GM21737 (cell line): Measurements from ENCODE around the gene MAGI2.

Experiments
- ATAC-seq: cut with Tn5 transposase; IDR thresholded peaks from one replicate; pipeline ENCODE4 v1.9.1; 2021; ENCODE audit warnings: mild to moderate bottlenecking, moderate library complexity; ENCODE audit not compliant: unreplicated experiment

The MAGI2 gene

DNA sequence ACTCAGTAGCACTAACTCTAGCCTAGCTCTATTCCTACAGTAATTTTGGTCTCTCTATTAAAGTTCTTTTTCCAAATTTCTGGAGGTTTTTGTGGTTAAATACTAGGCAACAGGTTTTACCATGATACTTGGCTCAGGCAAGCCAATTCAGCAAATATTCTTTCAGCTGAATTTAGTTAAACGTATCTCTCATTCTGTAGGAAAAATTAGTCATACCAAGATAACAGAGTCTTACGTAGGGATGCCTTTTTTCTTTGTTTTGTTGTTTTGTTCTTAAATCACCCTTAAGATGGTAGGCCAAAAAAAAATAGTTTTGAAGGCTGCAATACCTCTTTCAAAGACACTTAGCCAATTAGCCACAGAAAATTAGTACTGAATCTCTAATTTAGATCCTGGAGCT, 180.5 kb downstream of the MAGI2 start:
- no peak for ATAC-seq

DNA sequence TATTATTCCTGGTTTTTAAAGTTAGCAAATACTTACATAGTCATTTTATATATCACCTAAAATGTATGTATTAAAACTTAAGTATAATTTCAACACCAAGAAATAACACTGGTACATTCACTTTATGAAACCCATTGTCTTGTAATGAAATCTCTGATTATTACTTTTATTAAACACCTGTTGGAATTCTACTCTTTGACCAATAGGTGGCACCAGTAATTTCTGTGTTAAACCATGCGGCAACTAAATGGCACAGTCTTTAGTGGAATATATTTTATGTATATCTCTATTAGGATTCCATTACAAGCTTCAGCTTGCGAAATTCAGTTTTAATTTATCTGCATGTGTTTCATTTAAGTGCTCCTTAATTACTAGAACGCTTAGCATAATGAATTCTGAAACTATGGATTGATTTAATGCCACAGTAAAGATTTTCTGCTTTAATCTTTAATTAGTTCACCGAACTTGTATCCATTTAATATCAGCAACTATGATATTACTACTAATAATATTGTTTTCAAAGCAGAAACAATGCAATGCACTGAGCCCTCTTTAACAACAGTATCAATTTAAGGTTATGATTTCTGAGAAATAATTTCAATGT, 181.3 kb downstream of the MAGI2 start:
- peak; percentile 57 for ATAC-seq

DNA sequence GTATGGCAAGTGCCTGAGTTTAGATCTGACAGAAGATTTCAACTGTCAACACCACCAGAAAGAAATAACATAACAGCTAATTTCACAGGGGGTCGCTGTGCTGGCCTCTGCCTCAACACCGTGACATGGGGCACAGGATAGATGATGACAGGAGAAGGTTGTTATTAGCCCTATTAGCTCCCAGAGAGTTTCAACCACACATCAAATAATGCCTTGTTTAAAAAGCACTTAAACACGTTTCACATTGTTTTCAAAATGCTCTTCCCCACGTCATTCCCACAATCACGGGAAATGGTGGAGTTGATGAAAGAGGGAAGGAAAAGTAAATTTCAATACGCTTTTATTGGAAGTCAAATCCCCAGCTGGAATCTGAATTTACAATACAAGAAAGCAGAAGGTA, 184.7 kb downstream of the MAGI2 start:
- no peak for ATAC-seq

DNA sequence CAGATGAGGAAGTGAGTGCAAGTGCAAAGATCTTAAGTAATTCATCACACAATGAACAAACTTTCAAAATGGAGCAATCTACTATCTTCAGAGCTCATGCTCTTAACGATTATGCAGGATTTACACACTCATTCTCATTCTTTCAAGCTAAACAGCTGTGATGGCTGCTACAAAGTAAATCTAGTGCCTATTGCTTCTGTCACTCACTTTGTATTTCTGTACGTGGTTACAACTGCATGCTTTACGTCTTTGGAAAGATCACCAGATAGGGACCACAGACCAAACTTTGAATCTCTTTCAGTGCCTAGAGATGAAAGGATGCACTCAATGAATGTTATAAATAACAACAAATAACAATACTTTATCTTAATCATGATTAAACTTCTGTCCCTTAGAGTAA, 194.6 kb downstream of the MAGI2 start:
- no peak for ATAC-seq

DNA sequence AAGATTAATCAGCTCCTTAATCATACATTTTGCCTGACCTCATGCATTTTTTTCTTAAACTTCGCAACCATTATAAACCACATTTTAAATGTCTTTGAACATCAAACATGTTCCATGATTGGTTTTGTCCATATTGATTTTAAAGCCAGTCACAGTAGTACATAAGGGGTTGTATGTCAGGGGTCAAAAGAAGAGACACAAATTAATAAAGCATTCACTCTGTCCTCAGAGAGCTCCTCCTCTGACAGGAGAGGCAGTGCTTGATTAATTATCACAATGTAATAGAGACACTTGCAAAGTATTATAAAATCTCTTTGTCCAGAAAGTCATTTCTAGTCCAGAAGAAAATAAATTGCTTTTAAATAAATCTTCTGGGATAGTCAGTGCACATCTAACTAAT, 195.5 kb downstream of the MAGI2 start:
- ATAC-seq: no peak

DNA sequence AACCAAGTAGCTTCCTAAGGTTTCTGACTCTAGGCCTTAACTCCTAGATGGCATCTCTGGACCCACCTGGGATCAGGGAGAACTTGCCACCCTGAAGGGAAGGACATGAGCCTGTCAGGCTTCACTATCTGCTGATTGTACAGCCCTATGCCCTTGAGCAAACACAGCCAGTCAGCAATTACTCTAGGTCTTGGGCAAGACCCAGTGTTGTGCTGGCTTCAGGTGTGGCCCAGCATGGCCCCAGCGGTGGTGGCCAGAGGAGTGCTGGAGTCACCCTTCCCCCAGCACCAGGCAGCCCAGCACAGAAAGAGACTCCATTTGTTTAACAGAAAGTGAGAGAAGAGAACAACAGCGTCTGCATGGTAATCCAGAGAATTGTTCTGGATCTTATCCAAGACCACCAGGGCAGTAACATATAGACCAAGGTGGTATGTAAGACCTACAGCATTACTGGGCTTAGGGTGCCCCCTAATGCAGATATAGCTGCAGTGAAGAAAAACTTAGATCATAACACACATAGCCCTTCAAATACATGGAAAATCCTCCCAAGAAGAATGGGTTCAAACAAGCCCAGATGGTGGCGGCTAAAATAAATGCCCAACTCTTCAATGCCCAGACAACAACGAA, 207.7 kb downstream of the MAGI2 start:
- no peak for ATAC-seq

DNA sequence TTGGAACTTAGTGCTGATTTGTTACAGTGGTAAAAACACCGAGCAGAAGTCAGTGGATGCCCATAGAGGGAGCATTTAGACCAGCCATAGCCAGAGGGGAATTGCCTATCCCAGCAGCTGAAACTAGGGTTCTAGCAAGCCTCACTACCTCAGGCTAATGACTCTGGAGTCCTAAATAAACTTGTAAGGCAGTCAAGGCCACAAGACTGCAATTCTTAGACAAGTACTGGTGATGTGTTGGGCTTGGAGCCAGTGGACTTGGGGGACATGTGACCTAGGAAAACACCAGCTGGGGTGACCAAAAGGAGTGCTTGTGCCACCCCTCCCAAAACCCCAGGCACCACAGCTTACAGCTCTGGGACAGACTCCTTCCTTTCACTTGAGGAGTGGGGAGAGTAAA, 209.0 kb downstream of the MAGI2 start:
- no peak for ATAC-seq

DNA sequence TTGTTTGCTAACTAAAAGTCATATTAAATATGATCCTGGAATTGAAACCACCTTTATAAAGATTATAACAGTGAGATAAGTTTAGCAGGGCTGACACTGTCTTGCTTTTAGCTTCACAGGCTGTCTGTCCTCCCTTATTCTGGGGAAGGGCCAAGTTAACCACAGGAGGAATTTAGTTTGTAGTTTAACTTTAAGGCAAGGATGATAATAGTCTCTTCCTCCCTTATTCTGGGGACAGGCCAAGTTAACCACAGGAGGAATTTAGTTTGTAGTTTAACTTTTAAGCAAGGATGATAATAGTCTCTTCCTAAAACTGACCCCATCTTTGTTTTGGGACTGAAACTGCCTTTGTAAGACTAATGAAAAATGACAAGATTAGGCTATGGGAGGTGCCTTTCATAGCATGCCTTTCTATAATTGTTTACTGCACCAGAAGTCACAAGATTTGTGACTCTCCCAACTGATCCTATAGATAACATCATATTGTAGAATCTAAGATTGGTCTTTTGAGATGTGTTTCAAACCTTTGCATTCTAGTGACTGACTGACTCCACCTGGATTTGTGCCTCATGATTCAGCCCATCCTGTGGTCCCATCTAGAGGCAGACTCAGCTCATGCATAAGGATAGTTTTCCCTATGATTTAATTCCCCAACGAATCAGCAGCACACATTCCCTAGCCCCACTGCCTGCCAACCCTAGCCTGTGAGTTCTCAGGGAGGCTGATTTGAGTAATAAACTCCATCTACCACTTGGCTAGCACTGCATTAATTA, 212.0 kb downstream of the MAGI2 start:
- no peak for ATAC-seq

DNA sequence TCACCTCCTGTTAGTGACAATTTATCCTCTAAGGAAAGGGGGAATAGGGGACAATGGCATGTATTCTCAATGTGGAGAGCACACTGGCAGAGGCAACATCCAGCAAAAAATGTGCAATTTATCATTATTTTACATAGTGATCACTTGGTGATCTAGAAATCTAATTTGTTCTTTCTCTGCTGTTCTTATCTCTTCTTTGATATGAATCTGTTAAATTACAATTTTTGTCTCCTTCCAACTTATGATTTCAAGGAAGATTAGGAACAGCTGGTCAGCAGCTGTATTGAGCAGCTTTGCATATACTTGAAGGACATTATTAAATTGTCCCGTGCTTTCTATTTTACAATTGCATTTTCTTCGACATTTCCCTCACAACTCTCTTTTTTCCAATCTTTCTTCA, 213.1 kb downstream of the MAGI2 start:
- ATAC-seq: no peak

DNA sequence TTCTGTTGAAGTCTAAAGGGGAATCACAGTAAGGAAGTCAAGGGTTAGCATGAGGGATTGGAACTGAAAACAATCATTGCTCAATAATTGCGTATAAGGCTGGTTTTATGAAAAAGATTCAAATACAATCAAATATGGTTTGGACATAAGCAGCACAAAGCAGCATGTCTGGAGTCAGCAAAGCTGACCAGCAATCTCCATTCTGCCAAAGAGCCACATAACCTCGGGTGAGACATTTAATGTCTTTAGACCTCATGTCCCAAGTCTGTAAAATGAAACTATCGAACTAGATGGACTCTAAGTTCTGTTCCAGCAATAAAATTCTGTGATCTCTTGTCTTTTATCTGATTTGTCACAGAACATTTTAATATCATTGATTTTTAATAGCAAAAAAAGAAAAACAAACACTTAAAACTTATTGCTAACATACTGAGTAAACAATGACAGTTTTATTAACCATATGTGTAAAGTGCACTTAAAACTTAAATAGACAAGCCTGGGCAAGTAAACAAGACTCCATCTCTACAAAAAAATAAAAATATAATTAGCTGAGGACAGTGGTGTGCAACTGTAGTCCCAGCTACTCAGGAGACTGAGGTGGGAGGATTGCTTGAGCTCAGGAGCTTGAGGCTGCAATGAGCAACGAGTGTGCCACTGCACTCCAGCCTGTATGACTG, 217.0 kb downstream of the MAGI2 start:
- no peak for ATAC-seq

DNA sequence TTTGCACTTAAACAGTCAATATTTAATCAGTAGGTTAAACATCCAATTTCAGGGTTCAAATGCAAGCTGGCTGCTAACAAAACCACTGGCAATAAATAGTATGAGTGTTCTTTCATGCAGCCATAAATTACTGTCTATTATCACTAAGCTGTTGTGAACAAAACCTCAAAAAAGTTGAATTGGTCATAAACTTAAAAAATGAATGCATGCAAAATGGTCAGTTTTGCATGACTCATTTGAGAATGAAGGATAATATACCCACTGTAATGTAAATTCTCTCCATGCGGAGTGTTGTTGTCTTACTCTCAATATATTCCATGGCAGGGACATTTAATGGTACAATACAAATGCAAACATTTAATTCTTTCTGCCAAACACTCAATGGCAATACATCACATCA, 226.4 kb downstream of the MAGI2 start:
- ATAC-seq: no peak

DNA sequence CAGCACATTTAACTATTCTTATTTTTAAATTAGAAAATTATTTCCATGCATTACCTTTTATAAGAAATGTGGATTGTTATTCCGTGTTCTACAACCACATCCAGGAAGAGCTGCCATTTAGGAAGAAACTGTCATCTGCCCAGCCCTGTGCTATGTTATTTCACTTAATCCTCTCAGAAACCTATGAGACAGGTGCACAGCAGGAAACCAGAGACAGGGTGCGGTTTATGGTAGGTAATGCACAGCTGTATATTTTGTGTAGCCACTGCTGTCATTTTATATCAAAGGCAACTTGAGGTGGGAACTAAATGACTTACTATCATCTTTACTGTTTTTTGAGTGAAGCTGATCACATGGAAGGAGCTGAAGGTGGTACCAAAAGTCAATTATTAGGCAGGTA, 232.3 kb downstream of the MAGI2 start:
- no peak for ATAC-seq

DNA sequence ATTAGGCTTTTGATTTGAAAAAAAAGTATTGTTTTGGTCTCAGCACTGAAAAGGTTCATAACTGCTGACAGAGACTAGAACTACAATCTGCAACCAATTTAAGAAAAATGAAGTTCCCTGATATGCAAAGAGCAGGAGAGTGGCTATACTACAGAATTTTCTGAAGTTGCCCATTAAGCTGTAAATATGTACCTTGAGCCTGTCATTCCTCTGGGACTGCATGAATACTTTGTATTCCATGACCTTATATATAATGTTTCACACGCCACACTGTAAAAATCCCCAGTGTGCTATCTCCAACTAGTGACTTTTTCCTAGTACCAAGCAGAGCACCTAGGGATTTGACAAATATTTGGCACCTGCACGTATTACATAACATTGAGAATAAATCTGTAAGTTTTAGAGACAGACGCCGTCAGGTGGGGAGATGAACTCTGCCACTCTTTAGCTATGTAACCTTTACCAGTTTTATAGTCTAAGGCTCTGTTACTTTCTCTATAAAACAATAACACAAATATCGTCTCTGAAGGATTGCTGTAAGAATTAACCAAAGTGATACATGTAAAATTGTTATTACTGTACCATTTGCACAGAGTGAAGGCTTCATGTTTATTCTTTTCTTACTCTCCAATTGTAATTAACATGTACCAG, 235.4 kb downstream of the MAGI2 start:
- no peak for ATAC-seq

DNA sequence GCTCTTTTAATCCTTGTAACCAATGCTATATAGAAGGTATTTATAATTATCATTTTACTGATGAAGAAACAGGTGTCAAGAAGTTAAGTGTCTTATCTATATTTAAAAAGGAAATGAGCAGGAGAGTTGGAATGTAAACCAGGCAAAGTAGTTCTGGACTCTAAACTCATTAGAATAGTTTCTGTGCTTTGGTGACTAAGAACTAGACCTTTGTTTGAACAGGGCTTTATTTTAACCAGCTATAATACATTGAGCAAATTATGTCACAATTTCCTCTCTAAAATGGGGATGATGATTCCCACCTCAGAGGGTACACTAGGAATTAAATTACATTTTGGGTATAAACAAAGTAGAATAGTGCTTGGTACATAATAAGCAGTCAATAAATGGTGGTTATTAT, 236.0 kb downstream of the MAGI2 start:
- ATAC-seq: no peak

DNA sequence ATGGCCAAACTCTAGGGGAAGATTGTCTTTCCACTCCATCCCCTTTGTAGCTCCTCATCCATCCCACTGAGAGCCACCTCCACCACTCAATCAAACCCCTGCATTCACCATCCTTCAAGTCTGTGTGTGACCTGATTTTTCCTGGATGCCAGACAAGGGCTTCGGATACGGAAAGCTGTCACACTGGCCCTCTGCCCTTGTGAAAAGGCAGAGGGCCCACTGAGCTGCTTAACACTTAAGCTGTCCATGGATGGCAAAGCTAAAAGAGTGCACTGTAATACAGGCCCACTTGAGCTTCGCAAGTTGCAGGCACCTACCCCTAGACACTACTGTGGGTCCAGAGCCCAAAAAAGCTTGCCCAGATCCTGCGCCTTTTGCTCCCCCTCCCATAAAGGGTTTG, 237.2 kb downstream of the MAGI2 start:
- ATAC-seq: no peak

DNA sequence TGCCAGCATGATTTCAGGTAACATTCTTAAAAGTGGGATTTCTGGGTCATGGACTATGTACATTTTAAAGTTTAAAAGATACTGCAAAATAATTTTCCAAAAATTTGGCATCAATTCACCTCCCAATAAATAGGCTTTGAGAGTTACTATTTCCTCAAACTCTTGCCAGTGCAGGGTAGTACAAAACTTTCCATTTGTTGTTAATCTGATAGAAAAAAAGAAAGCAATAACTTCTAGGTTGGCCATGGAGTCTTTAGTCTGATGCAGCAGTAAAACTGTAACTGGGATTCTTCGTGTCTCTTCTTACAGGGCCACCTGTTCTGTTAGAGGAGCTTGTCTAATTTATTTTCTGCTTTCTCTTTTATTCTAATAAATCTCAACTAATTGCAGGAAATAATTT, 241.1 kb downstream of the MAGI2 start:
- ATAC-seq: no peak

DNA sequence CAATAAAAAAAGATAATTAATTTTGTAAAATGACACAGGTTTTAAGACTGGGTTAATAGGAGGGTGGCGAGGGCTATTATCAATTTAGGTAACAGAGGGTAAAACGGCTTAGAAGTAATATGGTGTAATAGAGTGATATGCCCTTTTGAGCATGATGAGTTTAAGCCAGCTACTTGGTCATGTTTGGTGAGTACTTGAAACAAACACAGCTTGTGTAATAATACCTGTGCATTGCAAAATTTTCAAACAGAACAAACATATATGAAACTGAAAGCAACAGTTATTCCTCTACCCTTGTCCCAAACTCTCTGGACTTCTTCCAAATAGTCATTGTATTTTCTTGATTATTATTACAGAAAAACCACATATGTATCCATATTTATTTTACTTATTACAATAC, 241.7 kb downstream of the MAGI2 start:
- ATAC-seq: no peak

DNA sequence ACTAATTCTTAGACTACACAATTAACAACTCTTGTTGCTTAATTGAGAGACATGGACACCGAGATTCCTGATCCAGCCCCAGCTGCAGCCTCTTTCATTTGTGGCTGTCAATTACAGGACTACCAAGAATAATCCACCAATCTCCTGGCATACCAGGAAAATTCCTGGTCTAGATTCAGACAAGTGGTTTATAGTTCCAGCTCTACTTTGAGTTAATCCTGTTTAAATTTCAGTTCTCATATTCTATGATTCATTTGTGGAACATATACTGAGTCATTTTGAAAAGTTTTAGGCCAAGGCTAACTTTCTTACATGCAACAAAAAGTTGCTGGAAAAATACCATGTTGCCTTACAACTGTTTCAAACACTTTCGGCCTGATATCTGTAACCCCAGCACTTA, 253.5 kb downstream of the MAGI2 start:
- no peak for ATAC-seq

DNA sequence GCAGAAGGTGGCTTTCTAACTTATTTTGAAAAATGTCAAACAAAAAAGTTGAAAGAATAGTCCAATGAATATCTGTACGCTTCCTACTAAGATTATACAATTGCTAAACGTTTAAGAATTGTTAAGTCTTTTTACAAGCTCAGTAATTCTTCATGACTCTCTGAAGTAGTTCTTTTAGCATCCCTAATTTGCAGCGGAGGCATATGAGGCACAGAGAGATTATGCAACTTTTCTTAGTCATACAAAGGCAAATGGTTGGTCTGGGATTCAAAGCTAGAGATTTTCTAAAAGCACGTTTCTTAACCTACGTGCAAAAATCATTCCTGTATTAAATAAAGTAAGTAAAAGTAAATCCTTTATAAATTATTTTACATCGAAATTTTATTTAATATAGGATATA, 254.2 kb downstream of the MAGI2 start:
- no peak for ATAC-seq

DNA sequence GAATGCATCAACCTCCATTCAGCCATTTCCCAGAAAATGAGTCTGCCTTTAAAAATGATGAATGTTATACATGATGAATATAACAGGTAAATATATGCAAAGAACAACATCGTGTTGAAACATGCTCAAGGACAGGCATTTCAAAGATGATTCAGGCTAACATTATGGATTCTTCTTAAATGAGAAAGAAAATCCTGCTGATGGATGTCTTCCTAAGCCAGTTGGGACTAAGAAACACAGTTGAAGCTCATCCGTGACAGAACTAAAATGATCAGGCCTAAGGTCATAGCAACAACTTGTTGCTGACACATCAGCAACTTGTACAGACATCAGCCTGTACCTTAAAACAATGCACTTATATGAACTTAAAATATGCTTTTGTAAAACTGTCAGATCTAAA, 267.9 kb downstream of the MAGI2 start:
- ATAC-seq: no peak

DNA sequence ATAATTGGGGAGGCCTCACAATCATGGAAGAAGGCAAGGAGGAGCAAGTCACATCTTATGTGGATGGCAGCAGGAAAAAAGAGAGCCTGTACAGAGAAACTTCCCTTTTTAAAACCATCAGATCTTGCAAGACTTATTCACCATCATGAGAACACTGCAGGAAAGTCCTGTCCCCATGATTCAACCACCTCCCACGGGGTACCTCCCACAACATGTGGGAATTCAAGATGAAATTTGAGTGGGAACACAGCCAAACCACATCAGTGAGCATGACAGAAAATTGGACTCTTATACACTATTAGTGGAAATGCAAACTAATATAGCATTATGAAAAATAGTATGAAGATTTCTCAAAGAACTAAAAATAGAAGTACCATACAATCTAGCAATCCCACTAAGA, 271.2 kb downstream of the MAGI2 start:
- no peak for ATAC-seq
